Cardiac fibroblast (primary cell): ENCODE data around the gene SGO2.
A peak's percentile ranks its signal among the peaks of the same experiment; 100 is the strongest.

Source experiments
- DNase-seq, 2 donors: peaks; one replicate each; pipeline versions ENCODE4 v3.0.0 to v3.0.0-alpha.2; 2010; ENCODE audit warnings: low read depth in 2 of 2
- H3K4me3 ChIP-seq, 2 donors: replicated peaks in 1 of 2; 1 replicate in 1 of 2; 2 replicates in 1 of 2; pipeline ENCODE4 v1.5.1; 2011; ENCODE audit warnings: low read depth in 2 of 2, low read length in 2 of 2, mild to moderate bottlenecking in 2 of 2, moderate library complexity in 1 of 2
- CTCF ChIP-seq: IDR thresholded peaks from one replicate; pipeline ENCODE4 v1.5.1; 2011; ENCODE audit warnings: low read depth, mild to moderate bottlenecking, low read length, inconsistent platforms

The SGO2 gene

GRCh38 chr2:200525882-200526651, at the start of gene SGO2:
Gene SGO2, plus strand, starts transcription at chr2:200526207. Its CDS starts 6,769 bp downstream, at chr2:200532976.
- TF ChIP-seq CTCF = no peak
- DNase-seq = peak; percentile 93 to 94
- H3K4me3 ChIP-seq = peak within 1 kb of the TSS; percentile 75 to 78

GRCh38 chr2:200476836-200477235, 49.2 kb upstream of the SGO2 start:
- no peak for TF ChIP-seq CTCF
- H3K4me3 ChIP-seq = no peak overlapping the region
- no peak for DNase-seq

GRCh38 chr2:200477667-200478131, 48.3 kb upstream of the SGO2 start:
- DNase-seq = peak; percentile 49 to 59
- no peak overlapping the region for H3K4me3 ChIP-seq
- TF ChIP-seq CTCF = no peak

- no peak overlapping the region for H3K4me3 ChIP-seq
- DNase-seq = peak; percentile 65 to 85
- TF ChIP-seq CTCF = no peak
Measured at GRCh38 chr2:200479692-200480265, 46.2 kb upstream of the SGO2 start.

GRCh38 chr2:200482194-200482593, 43.8 kb upstream of the SGO2 start:
- no peak for TF ChIP-seq CTCF
- no peak for DNase-seq
- no peak overlapping the region for H3K4me3 ChIP-seq

- DNase-seq = peak; percentile 39 to 49
- peak; percentile 43 for TF ChIP-seq CTCF
- no peak overlapping the region for H3K4me3 ChIP-seq
Measured at GRCh38 chr2:200483729-200484198, 42.2 kb upstream of the SGO2 start.
